ENCODE results near the gene DLK1.

Gene DLK1

GRCh38 chr14:100747736-100748135 lies 21.0 kb downstream of the DLK1 start:
- no peak for DNase-seq (ENCODE audit: low read depth, low spot score)
- Histone ChIP-seq H3K4me3 (no peak overlapping the region), H3K9ac (ENCODE audit: insufficient read length) (no peak overlapping the region), H3K36me3 (ENCODE audit: insufficient read depth, low read length) (no peaks in the 10 kb centered on the region), H3K27ac (no peak overlapping the region), H3K9me3 (ENCODE audit: low read depth, low read length) (no peaks in the 10 kb centered on the region)
- no peak for TF ChIP-seq FOXP2 (optimal IDR thresholded peaks at IDR 0.05; ENCODE audit: control extremely low read depth, extremely low read length, insufficient read depth)
- no peak for TF ChIP-seq EZH2 (IDR thresholded peaks at IDR 0.05)
- TF ChIP-seq POLR2AphosphoS5 (IDR thresholded peaks at IDR 0.05; ENCODE audit: borderline replicate concordance, low read depth, low read length) = no peak

- DNase-seq (ENCODE audit: low read depth, low spot score) = no peak
- TF ChIP-seq FOXP2 (optimal IDR thresholded peaks at IDR 0.05; ENCODE audit: control extremely low read depth, extremely low read length, insufficient read depth) (no peak), EZH2 (IDR thresholded peaks at IDR 0.05) (no peak), POLR2AphosphoS5 (IDR thresholded peaks at IDR 0.05; ENCODE audit: borderline replicate concordance, low read depth, low read length) (no peak)
- H3K9me3 ChIP-seq (ENCODE audit: low read depth, low read length) = no peaks in the 10 kb centered on the region
- no peak overlapping the region for H3K27ac ChIP-seq
- H3K9ac ChIP-seq (ENCODE audit: insufficient read length) = no peak overlapping the region
- no peak overlapping the region for H3K4me3 ChIP-seq
- no peaks in the 10 kb centered on the region for H3K36me3 ChIP-seq (ENCODE audit: insufficient read depth, low read length)
These were observed 21.7 kb downstream of the DLK1 start for GRCh38 chr14:100748403-100748802.

GRCh38 chr14:100748944-100749343 lies 22.3 kb downstream of the DLK1 start:
- H3K9ac ChIP-seq (ENCODE audit: insufficient read length) = no peak overlapping the region
- no peaks in the 10 kb centered on the region for H3K36me3 ChIP-seq (ENCODE audit: insufficient read depth, low read length)
- no peak overlapping the region for H3K27ac ChIP-seq
- no peak for DNase-seq (ENCODE audit: low read depth, low spot score)
- TF ChIP-seq EZH2 (IDR thresholded peaks at IDR 0.05) (no peak), POLR2AphosphoS5 (IDR thresholded peaks at IDR 0.05; ENCODE audit: borderline replicate concordance, low read depth, low read length) (no peak), FOXP2 (optimal IDR thresholded peaks at IDR 0.05; ENCODE audit: control extremely low read depth, extremely low read length, insufficient read depth) (no peak)
- H3K9me3 ChIP-seq (ENCODE audit: low read depth, low read length) = no peaks in the 10 kb centered on the region
- no peak overlapping the region for H3K4me3 ChIP-seq

GRCh38 chr14:100749967-100750597 lies 23.4 kb downstream of the DLK1 start:
- Histone ChIP-seq H3K9me3 (ENCODE audit: low read depth, low read length) (no peaks in the 10 kb centered on the region), H3K4me3 (no peak overlapping the region), H3K9ac (ENCODE audit: insufficient read length) (no peak overlapping the region), H3K27ac (no peak overlapping the region), H3K36me3 (ENCODE audit: insufficient read depth, low read length) (no peaks in the 10 kb centered on the region)
- no peak for DNase-seq (ENCODE audit: low read depth, low spot score)
- no peak for TF ChIP-seq POLR2AphosphoS5 (IDR thresholded peaks at IDR 0.05; ENCODE audit: borderline replicate concordance, low read depth, low read length)
- TF ChIP-seq FOXP2 (optimal IDR thresholded peaks at IDR 0.05; ENCODE audit: control extremely low read depth, extremely low read length, insufficient read depth) = no peak
- no peak for TF ChIP-seq EZH2 (IDR thresholded peaks at IDR 0.05)

GRCh38 chr14:100750762-100751699 lies 24.3 kb downstream of the DLK1 start:
- no peak for TF ChIP-seq FOXP2 (optimal IDR thresholded peaks at IDR 0.05; ENCODE audit: control extremely low read depth, extremely low read length, insufficient read depth)
- TF ChIP-seq EZH2 (IDR thresholded peaks at IDR 0.05) = no peak
- no peak for TF ChIP-seq POLR2AphosphoS5 (IDR thresholded peaks at IDR 0.05; ENCODE audit: borderline replicate concordance, low read depth, low read length)
- no peak overlapping the region for H3K9ac ChIP-seq (ENCODE audit: insufficient read length)
- H3K27ac ChIP-seq = no peak overlapping the region
- H3K36me3 ChIP-seq (ENCODE audit: insufficient read depth, low read length) = no peaks in the 10 kb centered on the region
- no peak overlapping the region for H3K4me3 ChIP-seq
- no peak for DNase-seq (ENCODE audit: low read depth, low spot score)
- no peaks in the 10 kb centered on the region for H3K9me3 ChIP-seq (ENCODE audit: low read depth, low read length)

GRCh38 chr14:100754020-100754419 lies 27.3 kb downstream of the DLK1 start:
- DNase-seq (ENCODE audit: low read depth, low spot score) = no peak

GRCh38 chr14:100755649-100756048 lies 29.0 kb downstream of the DLK1 start:
- H3K4me3 ChIP-seq = no peak overlapping the region
- no peak overlapping the region for H3K27ac ChIP-seq
- H3K36me3 ChIP-seq (ENCODE audit: insufficient read depth, low read length) = no peaks in the 10 kb centered on the region
- H3K9ac ChIP-seq (ENCODE audit: insufficient read length) = no peak overlapping the region
- H3K9me3 ChIP-seq (ENCODE audit: low read depth, low read length) = no peaks in the 10 kb centered on the region
- TF ChIP-seq FOXP2 (optimal IDR thresholded peaks at IDR 0.05; ENCODE audit: control extremely low read depth, extremely low read length, insufficient read depth) (no peak), POLR2AphosphoS5 (IDR thresholded peaks at IDR 0.05; ENCODE audit: borderline replicate concordance, low read depth, low read length) (no peak), EZH2 (IDR thresholded peaks at IDR 0.05) (no peak)
- no peak for DNase-seq (ENCODE audit: low read depth, low spot score)

More at GRCh38 chr14:100754020-100754419, 27.3 kb downstream of the DLK1 start:
- no peaks in the 10 kb centered on the region for H3K9me3 ChIP-seq (ENCODE audit: low read depth, low read length)
- no peaks in the 10 kb centered on the region for H3K36me3 ChIP-seq (ENCODE audit: insufficient read depth, low read length)
- no peak overlapping the region for H3K27ac ChIP-seq
- H3K9ac ChIP-seq (ENCODE audit: insufficient read length) = no peak overlapping the region
- H3K4me3 ChIP-seq = no peak overlapping the region
- TF ChIP-seq FOXP2 (optimal IDR thresholded peaks at IDR 0.05; ENCODE audit: control extremely low read depth, extremely low read length, insufficient read depth) (no peak), EZH2 (IDR thresholded peaks at IDR 0.05) (no peak), POLR2AphosphoS5 (IDR thresholded peaks at IDR 0.05; ENCODE audit: borderline replicate concordance, low read depth, low read length) (no peak)

GRCh38 chr14:100761481-100761880 lies 34.8 kb downstream of the DLK1 start:
- peak overlapping the region; percentile 74 for H3K27ac ChIP-seq
- no peak overlapping the region for H3K9ac ChIP-seq (ENCODE audit: insufficient read length)
- no peaks in the 10 kb centered on the region for H3K9me3 ChIP-seq (ENCODE audit: low read depth, low read length)
- TF ChIP-seq POLR2AphosphoS5 (IDR thresholded peaks at IDR 0.05; ENCODE audit: borderline replicate concordance, low read depth, low read length) (no peak), EZH2 (IDR thresholded peaks at IDR 0.05) (no peak), FOXP2 (optimal IDR thresholded peaks at IDR 0.05; ENCODE audit: control extremely low read depth, extremely low read length, insufficient read depth) (no peak)
- DNase-seq (ENCODE audit: low read depth, low spot score) = no peak
- H3K36me3 ChIP-seq (ENCODE audit: insufficient read depth, low read length) = no peaks in the 10 kb centered on the region
- no peak overlapping the region for H3K4me3 ChIP-seq

Measured in SK-N-MC (cell line).